Ectodermal cell (in vitro differentiated cells): ENCODE results near the gene VTI1A.
"Not testable (repeated sequence)": the region's sequence is repeated elsewhere in the genome, so short reads cannot be mapped to it uniquely, and the experiment has no call there.

Source experiments
- H3K27ac ChIP-seq: 2 replicates; pipeline ENCODE4 v1.7.0; 2013; ENCODE audit warnings: mild to moderate bottlenecking, low read depth, low read length; ENCODE audit not compliant: insufficient read depth, poor library complexity, severe bottlenecking
- H3K27me3 ChIP-seq: 2 replicates; pipeline ENCODE4 v1.7.0; 2013; ENCODE audit warnings: mild to moderate bottlenecking, low read length; ENCODE audit not compliant: insufficient read depth, control insufficient read depth, poor library complexity, severe bottlenecking
- H3K36me3 ChIP-seq: one replicate; pipeline ENCODE4 v1.7.0; 2013; ENCODE audit warnings: low read length; ENCODE audit not compliant: control insufficient read depth, insufficient read depth
- H3K4me1 ChIP-seq: one replicate; pipeline ENCODE4 v1.7.0; 2013; ENCODE audit warnings: low read length; ENCODE audit not compliant: control insufficient read depth, insufficient read depth
- H3K4me3 ChIP-seq: 2 replicates; pipeline ENCODE4 v1.7.0; 2013; ENCODE audit warnings: low read depth, low read length, control low read depth; ENCODE audit not compliant: insufficient read depth
- H3K9me3 ChIP-seq: 2 replicates; pipeline ENCODE4 v1.7.0; 2013; ENCODE audit warnings: mild to moderate bottlenecking, low read length, moderate library complexity; ENCODE audit not compliant: control insufficient read depth
- WGBS, 2 experiments: methylation state at CpG; one replicate each; pipeline ENCODE4 v1.1.7; 2013; ENCODE audit warnings: missing lambda C conversion rate in 2 of 2; 5-methylcytosine and 5-hydroxymethylcytosine counted together

The VTI1A gene

GRCh38 chr10:112721080-112721698 is 274.2 kb downstream of the VTI1A start:
- Histone ChIP-seq H3K27me3 (no peaks in the 10 kb centered on the region), H3K4me3 (no peak overlapping the region), H3K4me1 (no peaks in the 10 kb centered on the region), H3K36me3 (no peaks in the 10 kb centered on the region), H3K9me3 (no peaks in the 10 kb centered on the region), H3K27ac (no peak overlapping the region)
- WGBS, 2 experiments: 62 to 66% methylated on average over 4 to 5 of the region's 5 CpGs

- Histone ChIP-seq H3K27me3 (no peaks in the 10 kb centered on the region), H3K27ac (no peak overlapping the region), H3K4me3 (no peak overlapping the region), H3K36me3 (no peaks in the 10 kb centered on the region), H3K4me1 (no peaks in the 10 kb centered on the region), H3K9me3 (no peaks in the 10 kb centered on the region)
- 87% methylated on average over 2 to 3 of the region's 3 CpGs for WGBS, 2 experiments
Observed at GRCh38 chr10:112722758-112723157, 275.7 kb downstream of the VTI1A start.

- H3K36me3 ChIP-seq: no peaks in the 10 kb centered on the region
- H3K27me3 ChIP-seq: no peaks in the 10 kb centered on the region
- no peak overlapping the region for H3K27ac ChIP-seq
- no peaks in the 10 kb centered on the region for H3K9me3 ChIP-seq
- peaks cover 5% of the 10 kb centered on the region for H3K4me1 ChIP-seq
- H3K4me3 ChIP-seq: no peak overlapping the region
Observed at GRCh38 chr10:112723876-112724275, 276.9 kb downstream of the VTI1A start.

- Histone ChIP-seq H3K9me3 (no peaks in the 10 kb centered on the region), H3K27ac (no peak overlapping the region), H3K36me3 (no peaks in the 10 kb centered on the region), H3K27me3 (no peaks in the 10 kb centered on the region), H3K4me3 (no peak overlapping the region), H3K4me1 (peaks cover 5% of the 10 kb centered on the region)
- 68 to 74% methylated on average over 2 of the region's 2 CpGs for WGBS, 2 experiments
Observed at GRCh38 chr10:112724404-112724991, 277.5 kb downstream of the VTI1A start.

- H3K4me3 ChIP-seq: no peak overlapping the region
Observed at GRCh38 chr10:112728118-112728883, 281.3 kb downstream of the VTI1A start.

GRCh38 chr10:112728997-112729396 is 282.0 kb downstream of the VTI1A start:
- Histone ChIP-seq H3K4me3 (no peak overlapping the region), H3K9me3 (no peaks in the 10 kb centered on the region), H3K4me1 (peaks cover 5% of the 10 kb centered on the region), H3K27me3 (no peaks in the 10 kb centered on the region), H3K36me3 (no peaks in the 10 kb centered on the region), H3K27ac (no peak overlapping the region)

More at GRCh38 chr10:112728118-112728883, 281.3 kb downstream of the VTI1A start:
- Histone ChIP-seq H3K27ac (no peak overlapping the region), H3K27me3 (no peaks in the 10 kb centered on the region), H3K9me3 (no peaks in the 10 kb centered on the region), H3K4me1 (peaks cover 5% of the 10 kb centered on the region), H3K36me3 (no peaks in the 10 kb centered on the region)
- WGBS, 2 experiments: 81 to 86% methylated on average over 2 to 3 of the region's 3 CpGs

GRCh38 chr10:112731450-112731849 is 284.4 kb downstream of the VTI1A start:
- H3K4me1 ChIP-seq, H3K4me3 ChIP-seq, H3K27ac ChIP-seq, H3K36me3 ChIP-seq, H3K27me3 ChIP-seq, H3K9me3 ChIP-seq: not testable (repeated sequence)
- 87% methylated on average over 3 of the region's 3 CpGs; no CpG with 5 or more reads in 1 of the 2 experiments for WGBS, 2 experiments

GRCh38 chr10:112732277-112732921 is 285.4 kb downstream of the VTI1A start:
- Histone ChIP-seq H3K27me3 (no peaks in the 10 kb centered on the region), H3K27ac (no peak overlapping the region), H3K4me1 (peaks cover 5% of the 10 kb centered on the region), H3K9me3 (no peaks in the 10 kb centered on the region), H3K36me3 (no peaks in the 10 kb centered on the region), H3K4me3 (no peak overlapping the region)
- WGBS, 2 experiments: 32 to 42% methylated on average over 3 of the region's 3 CpGs

- H3K9me3 ChIP-seq: no peaks in the 10 kb centered on the region
- H3K36me3 ChIP-seq: no peaks in the 10 kb centered on the region
- WGBS, 2 experiments: 94 to 98% methylated on average over 4 of the region's 4 CpGs
- no peak overlapping the region for H3K4me3 ChIP-seq
- H3K4me1 ChIP-seq: no peaks in the 10 kb centered on the region
- no peaks in the 10 kb centered on the region for H3K27me3 ChIP-seq
- H3K27ac ChIP-seq: no peak overlapping the region
Observed at GRCh38 chr10:112735041-112735695, 288.2 kb downstream of the VTI1A start.
